ENCODE results near the gene DCLK3.

DNA sequence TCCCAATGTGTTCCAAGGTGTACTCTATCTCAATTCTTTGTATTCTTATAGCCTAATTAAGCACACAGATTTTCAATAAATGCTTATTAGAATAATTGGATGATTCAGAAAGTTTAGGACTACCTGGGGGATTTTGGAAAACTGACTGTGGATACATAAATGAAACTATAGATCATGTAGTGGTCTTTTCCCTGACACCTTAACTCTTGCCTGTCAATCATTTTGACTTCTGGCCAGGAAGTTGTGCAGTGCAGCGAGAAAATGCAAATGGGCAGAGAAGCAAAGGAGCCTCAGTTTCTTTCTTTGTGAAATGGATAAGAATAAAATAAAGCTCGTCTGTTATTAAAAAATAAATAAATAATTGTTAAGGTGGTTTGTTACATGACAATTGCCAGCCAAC lies 47.4 kb upstream of the DCLK3 start:
- TF ChIP-seq POLR2AphosphoS5 (IDR thresholded peaks at IDR 0.05) (no peak), POLR2A (IDR thresholded peaks at IDR 0.05) (no peak)
- TF ChIP-seq, protein P1, sequence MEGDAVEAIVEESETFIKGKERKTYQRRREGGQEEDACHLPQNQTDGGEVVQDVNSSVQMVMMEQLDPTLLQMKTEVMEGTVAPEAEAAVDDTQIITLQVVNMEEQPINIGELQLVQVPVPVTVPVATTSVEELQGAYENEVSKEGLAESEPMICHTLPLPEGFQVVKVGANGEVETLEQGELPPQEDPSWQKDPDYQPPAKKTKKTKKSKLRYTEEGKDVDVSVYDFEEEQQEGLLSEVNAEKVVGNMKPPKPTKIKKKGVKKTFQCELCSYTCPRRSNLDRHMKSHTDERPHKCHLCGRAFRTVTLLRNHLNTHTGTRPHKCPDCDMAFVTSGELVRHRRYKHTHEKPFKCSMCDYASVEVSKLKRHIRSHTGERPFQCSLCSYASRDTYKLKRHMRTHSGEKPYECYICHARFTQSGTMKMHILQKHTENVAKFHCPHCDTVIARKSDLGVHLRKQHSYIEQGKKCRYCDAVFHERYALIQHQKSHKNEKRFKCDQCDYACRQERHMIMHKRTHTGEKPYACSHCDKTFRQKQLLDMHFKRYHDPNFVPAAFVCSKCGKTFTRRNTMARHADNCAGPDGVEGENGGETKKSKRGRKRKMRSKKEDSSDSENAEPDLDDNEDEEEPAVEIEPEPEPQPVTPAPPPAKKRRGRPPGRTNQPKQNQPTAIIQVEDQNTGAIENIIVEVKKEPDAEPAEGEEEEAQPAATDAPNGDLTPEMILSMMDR (IDR thresholded peaks at IDR 0.05): no peak
